ENCODE results near the gene MYL3. TPM values are rescaled to one million over a fixed set of nuclear protein-coding genes. Genes with fewer than 3 reads are reported as not detected.

Gene MYL3
- total and polyA plus RNA-seq, 2 of the 4 experiments (the other 2 are of a cell fraction) = 0.09 TPM; not detected in 1

DNA sequence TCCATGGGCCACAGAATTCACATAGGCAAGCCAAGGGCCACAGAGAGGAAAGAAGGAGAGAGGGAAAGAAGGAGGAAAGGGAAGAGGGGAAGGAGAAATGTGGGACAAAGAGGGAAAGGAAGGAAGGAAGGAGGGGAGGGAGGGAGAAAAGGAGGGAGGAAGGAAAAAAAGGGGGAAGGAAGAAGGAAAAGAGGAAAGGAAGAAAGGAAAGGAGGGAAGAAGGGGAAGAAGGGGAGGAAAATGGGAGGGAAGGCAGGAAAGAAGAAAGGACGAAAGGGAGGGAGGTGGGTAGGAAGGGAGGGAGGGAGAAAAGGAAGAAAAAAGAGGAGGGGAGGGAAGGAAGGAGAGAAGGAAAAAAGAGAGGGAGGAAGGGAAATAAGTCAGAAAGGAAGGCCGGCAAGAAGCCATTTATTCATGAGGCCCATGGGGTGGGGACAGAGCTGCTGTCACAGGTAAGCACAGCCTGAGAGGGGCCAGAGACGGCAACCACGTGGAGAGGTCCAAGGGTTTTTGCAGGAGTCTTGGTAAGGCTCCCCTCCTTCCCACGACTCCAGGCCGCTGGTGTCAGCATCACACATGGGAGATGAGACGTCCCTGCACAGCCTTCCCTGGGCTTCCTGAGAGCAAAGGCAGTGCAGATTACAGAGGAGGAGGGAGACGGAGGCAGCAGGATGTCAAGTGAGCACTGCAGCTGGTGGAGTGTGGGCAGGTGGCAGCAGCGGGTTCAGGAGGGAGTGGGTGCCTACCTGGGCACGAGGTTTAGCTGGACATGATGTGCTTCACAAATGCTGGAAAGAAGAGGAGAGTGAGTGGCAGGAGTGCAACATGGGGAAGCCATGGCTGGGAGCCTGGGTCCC is 5.5 kb downstream of the MYL3 start:
- Histone ChIP-seq H4K5ac (ENCODE audit: low read depth, low read length) (no peak overlapping the region), H2BK120ac (ENCODE audit: low read depth, low read length) (no peak overlapping the region), H2BK5ac (ENCODE audit: low read depth, low read length, poor library complexity, severe bottlenecking) (no peak overlapping the region), H3K4me1 (ENCODE audit: control insufficient read depth, insufficient read depth, low read length) (no peaks in the 10 kb centered on the region), H3K4me2 (ENCODE audit: low read depth, low read length) (no peak overlapping the region), H3K23ac (ENCODE audit: low read depth, low read length) (no peak overlapping the region), H2AFZ (replicated peaks; ENCODE audit: low read length, poor library complexity) (no peak overlapping the region), H3K9me1 (ENCODE audit: insufficient read depth, low read length) (no peaks in the 10 kb centered on the region; the same call in 1 of the 2 replicates), H3K14ac (replicated peaks; ENCODE audit: low read depth, low read length) (no peak overlapping the region), H3K27me3 (ENCODE audit: control insufficient read depth, insufficient read depth, low read length) (peaks cover 53% of the 10 kb centered on the region), H4K91ac (ENCODE audit: insufficient read depth, low read depth, low read length) (no peak overlapping the region), H3K9me3 (ENCODE audit: control insufficient read depth, insufficient read depth, low read length) (no peaks in the 10 kb centered on the region), H4K8ac (ENCODE audit: low read depth in 2 of 2, low read length in 2 of 2) (no peak overlapping the region), H4K20me1 (ENCODE audit: insufficient read depth, low read length) (no peaks in the 10 kb centered on the region), H3K79me1 (ENCODE audit: low read depth in 1 of 2, low read length in 2 of 2) (no peaks in the 10 kb centered on the region), H3K9ac (ENCODE audit: low read depth, low read length) (no peak overlapping the region), H2AK5ac (ENCODE audit: low read depth, low read length) (no peak overlapping the region), H3K4me3 (ENCODE audit: insufficient read depth, low read depth, low read length) (no peak overlapping the region), H2AK9ac (replicated peaks; ENCODE audit: low read depth, low read length, poor library complexity) (no peak overlapping the region), H3K36me3 (ENCODE audit: control insufficient read depth, insufficient read depth, low read length) (no peaks in the 10 kb centered on the region), H2BK20ac (ENCODE audit: low read depth, low read length) (no peak overlapping the region), H3K4ac (ENCODE audit: low read depth, low read length) (no peak overlapping the region), H2BK15ac (ENCODE audit: low read depth, low read length) (no peak overlapping the region), H3K18ac (ENCODE audit: low read depth, low read length) (no peak overlapping the region), H3K56ac (ENCODE audit: extremely low read depth, insufficient read depth, low read length) (no peak overlapping the region), H3K27ac (ENCODE audit: insufficient read depth, low read length) (no peak overlapping the region)
- dilution Hi-C loops (cut with HindIII; ENCODE audit: low sequenced_read_pairs, unreplicated experiment) = no loop called here
- intact Hi-C loops (cut with micrococcal nuclease) = no loop called here
- 46% methylated on average over 4 of the region's 10 CpGs; no CpG with 5 or more reads in 1 of the 2 experiments for WGBS, 2 experiments (ENCODE audit: extremely low coverage in 2 of 2, insufficient read length in 1 of 2)
- DNase-seq = no peak
- BruUV-seq (replicated peaks) = no TSS peak
- in situ Hi-C loops (cut with MboI; ENCODE audit: low sequenced_read_pairs) = no loop called here
- POLR2A ChIA-PET (ENCODE audit: unreplicated experiment) = no interaction called here
- CTCF ChIA-PET = no interaction called here
- TF ChIP-seq POLR2A (IDR thresholded peaks at IDR 0.05; ENCODE audit: low read depth, low read length) (no peak), MAFK (IDR thresholded peaks at IDR 0.05; ENCODE audit: low read depth, low read length) (no peak), NFE2L2 (IDR thresholded peaks at IDR 0.05; ENCODE audit: low read depth, low read length) (no peak), FOS (IDR thresholded peaks at IDR 0.05; ENCODE audit: low read depth, low read length) (no peak), MAZ (IDR thresholded peaks at IDR 0.05; ENCODE audit: borderline replicate concordance, low read depth, low read length) (no peak)
- TF ChIP-seq, protein P1, sequence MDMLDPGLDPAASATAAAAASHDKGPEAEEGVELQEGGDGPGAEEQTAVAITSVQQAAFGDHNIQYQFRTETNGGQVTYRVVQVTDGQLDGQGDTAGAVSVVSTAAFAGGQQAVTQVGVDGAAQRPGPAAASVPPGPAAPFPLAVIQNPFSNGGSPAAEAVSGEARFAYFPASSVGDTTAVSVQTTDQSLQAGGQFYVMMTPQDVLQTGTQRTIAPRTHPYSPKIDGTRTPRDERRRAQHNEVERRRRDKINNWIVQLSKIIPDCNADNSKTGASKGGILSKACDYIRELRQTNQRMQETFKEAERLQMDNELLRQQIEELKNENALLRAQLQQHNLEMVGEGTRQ (IDR thresholded peaks at IDR 0.05; ENCODE audit: low read depth, low read length) = no peak
- ATAC-seq (ENCODE audit: low read depth) = no peak
